Osteocyte (in vitro differentiated cells): Measurements from ENCODE around the gene CMC4. TPM values are rescaled to one million over a fixed set of nuclear protein-coding genes. Genes with fewer than 3 reads are reported as not detected.

Experiments used
- DNase-seq: peaks from one replicate; pipeline ENCODE4 v3.0.0; 2021; ENCODE audit warnings: mixed read lengths; ENCODE audit not compliant: unreplicated experiment; ENCODE audit errors: extremely low spot score
- H3K27ac Mint-ChIP-seq: one replicate; pipeline ENCODE4 v1.8.0; 2021; ENCODE audit warnings: mild to moderate bottlenecking, mixed read lengths; ENCODE audit not compliant: unreplicated experiment
- H3K27me3 Mint-ChIP-seq: one replicate; pipeline ENCODE4 v1.8.0; 2021; ENCODE audit warnings: mixed read lengths; ENCODE audit not compliant: unreplicated experiment
- H3K36me3 Mint-ChIP-seq: one replicate; pipeline ENCODE4 v1.8.0; 2021; ENCODE audit warnings: mixed read lengths; ENCODE audit not compliant: unreplicated experiment
- H3K4me1 Mint-ChIP-seq: one replicate; pipeline ENCODE4 v1.8.0; 2021; ENCODE audit warnings: mixed read lengths; ENCODE audit not compliant: unreplicated experiment
- H3K4me3 Mint-ChIP-seq: one replicate; pipeline ENCODE4 v1.8.0; 2021; ENCODE audit warnings: mild to moderate bottlenecking, moderate library complexity, mixed read lengths; ENCODE audit not compliant: unreplicated experiment
- H3K9me3 Mint-ChIP-seq: one replicate; pipeline ENCODE4 v1.8.0; 2021; ENCODE audit warnings: mixed read lengths; ENCODE audit not compliant: unreplicated experiment
- CTCF ChIP-seq: fragments of 200-600 bp; sonication (generic); IDR thresholded peaks from 2 replicates; pipeline ENCODE4 v1.5.0; 2021; ENCODE audit warnings: antibody characterized with exemption, mild to moderate bottlenecking, moderate library complexity
- total RNA-seq: library from RNA; stranded (reverse); gene quantifications from 2 replicates; pipeline ENCODE4 v1.2.1, GENCODE V29; 2021

The CMC4 gene
- total RNA-seq, 1 donor from 2014 or later = 6.9 TPM

DNA sequence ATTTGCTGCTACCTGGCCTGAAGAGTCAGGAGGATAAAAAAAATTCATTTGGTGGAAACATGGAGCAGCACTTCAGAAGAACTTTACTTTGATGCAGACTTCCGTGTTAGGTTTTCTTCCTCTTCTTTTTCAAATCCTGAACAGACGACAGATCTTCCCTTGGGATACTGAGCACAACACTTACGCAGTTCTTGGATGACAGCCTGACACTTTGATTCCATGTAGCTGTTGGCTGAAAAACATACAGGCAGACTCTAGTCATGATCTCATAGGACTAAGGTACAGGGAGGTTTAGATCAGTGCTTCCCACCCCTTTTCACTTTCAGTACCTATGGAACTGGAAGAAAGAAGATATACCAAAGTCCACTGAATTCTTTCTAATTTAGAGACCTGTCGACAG, 9.2 kb downstream of the CMC4 start:
- peaks cover 4% of the 10 kb centered on the region for H3K9me3 Mint-ChIP-seq
- no peak overlapping the region for H3K4me3 Mint-ChIP-seq
- H3K27me3 Mint-ChIP-seq = no peaks in the 10 kb centered on the region
- DNase-seq = no peak
- H3K27ac Mint-ChIP-seq = no peak overlapping the region
- no peaks in the 10 kb centered on the region for H3K4me1 Mint-ChIP-seq
- no peaks in the 10 kb centered on the region for H3K36me3 Mint-ChIP-seq
- TF ChIP-seq CTCF = no peak

DNA sequence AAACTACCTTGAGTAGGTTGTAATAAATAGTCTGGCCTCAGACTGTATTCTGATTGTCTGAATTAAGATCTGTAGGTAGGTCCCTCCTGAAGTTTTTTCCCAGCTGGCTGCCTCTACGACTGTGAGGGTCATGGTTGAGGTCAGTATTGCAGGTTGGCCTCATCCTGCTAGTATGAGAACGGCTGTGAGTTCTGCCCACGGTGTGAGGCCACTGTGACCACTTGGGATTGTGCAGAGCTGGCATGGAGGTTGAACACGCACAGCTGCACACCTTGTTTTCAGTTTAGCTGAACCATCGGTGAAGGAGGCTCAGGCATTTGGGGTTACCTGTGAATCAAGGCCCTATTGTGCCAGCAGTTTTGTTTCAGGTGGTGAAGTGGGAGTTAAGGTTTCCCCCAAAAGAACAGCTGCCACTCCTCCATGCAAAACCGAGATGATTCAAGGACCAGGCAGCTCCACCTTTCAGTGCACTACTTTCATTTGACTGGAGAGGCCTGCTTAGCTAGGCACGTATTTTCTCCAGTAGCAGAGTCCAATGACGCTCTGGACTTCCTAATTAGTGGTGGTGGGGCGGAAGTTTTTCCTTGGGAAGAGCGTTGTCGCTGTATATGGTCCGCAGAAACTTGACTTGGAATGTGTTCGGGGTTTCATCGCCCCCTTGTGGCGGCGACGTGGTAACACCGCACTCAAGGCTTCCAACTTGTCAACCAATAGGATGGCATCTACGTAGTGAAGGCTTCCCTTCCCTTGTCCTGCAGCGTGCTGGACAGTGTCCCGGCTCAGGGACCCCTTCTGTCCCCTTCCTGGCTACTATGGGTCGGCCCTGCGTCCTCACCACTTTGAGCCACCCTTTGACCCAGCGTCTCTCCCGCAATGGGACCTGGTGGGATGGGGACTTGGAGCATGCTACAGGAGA, 13.8 kb downstream of the CMC4 start:
- no peak overlapping the region for H3K27ac Mint-ChIP-seq
- TF ChIP-seq CTCF = peak; percentile 76
- no peaks in the 10 kb centered on the region for H3K27me3 Mint-ChIP-seq
- H3K4me3 Mint-ChIP-seq = peak overlapping the region; percentile 29
- no peaks in the 10 kb centered on the region for H3K4me1 Mint-ChIP-seq
- DNase-seq = no peak
- peaks cover 5% of the 10 kb centered on the region for H3K36me3 Mint-ChIP-seq
- peaks cover 12% of the 10 kb centered on the region for H3K9me3 Mint-ChIP-seq

GRCh38 chrX:155056471-155056870, 14.5 kb downstream of the CMC4 start:
- Mint-ChIP-seq H3K27ac (no peak overlapping the region), H3K36me3 (peaks cover 8% of the 10 kb centered on the region), H3K4me1 (no peaks in the 10 kb centered on the region), H3K27me3 (no peaks in the 10 kb centered on the region), H3K9me3 (peaks cover 19% of the 10 kb centered on the region), H3K4me3 (no peak overlapping the region)
- DNase-seq = no peak
- TF ChIP-seq CTCF = no peak

DNA sequence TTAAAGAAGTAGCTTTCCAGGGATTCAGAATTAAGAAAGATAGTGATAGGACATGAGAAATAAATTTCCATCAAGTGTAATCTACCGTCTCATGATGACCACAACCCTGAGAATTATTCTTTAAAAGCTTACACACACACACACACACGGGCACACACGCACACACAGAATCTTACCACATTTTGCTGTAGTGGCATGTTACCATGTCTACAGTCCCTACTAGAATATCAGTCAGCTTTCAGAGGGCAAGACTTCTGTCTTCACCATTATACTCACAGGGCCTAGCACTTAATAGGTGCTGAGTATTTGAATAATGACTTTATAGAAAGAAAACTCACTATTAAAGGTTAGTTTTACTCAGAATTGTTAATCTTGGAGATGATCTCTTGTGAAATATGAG, 15.4 kb downstream of the CMC4 start:
- Mint-ChIP-seq H3K9me3 (peaks cover 20% of the 10 kb centered on the region), H3K27me3 (no peaks in the 10 kb centered on the region), H3K4me3 (no peak overlapping the region), H3K36me3 (peaks cover 8% of the 10 kb centered on the region), H3K27ac (no peak overlapping the region), H3K4me1 (no peaks in the 10 kb centered on the region)
- DNase-seq = no peak
- no peak for TF ChIP-seq CTCF

DNA sequence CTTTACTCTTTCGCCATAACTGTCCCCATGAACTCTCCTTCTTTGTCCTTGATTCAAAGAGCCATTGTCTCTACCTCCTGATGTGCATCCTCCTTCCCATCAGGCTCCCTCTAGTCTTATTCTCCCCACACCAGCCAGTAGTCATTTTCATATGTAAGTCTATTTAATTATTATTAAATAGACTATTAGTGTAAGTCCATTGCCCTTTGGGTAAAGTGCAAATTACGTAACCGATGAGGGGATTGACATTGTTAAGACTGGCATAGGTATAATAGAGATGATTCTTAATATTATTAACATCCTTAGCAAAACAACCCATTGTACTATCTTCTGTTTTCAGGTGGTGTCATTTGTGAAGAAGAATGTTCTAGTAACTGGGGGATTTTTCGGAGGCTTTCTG, 16.7 kb downstream of the CMC4 start:
- no peaks in the 10 kb centered on the region for H3K4me1 Mint-ChIP-seq
- peaks cover 8% of the 10 kb centered on the region for H3K36me3 Mint-ChIP-seq
- no peak for TF ChIP-seq CTCF
- peaks cover 20% of the 10 kb centered on the region for H3K9me3 Mint-ChIP-seq
- no peak for DNase-seq
- H3K4me3 Mint-ChIP-seq = no peak overlapping the region
- no peaks in the 10 kb centered on the region for H3K27me3 Mint-ChIP-seq
- no peak overlapping the region for H3K27ac Mint-ChIP-seq
